IPS-NIHi11 (cell line): ENCODE data around the gene TBC1D1.

Source experiments
- DNase-seq: peaks from one replicate; pipeline ENCODE4 v3.0.0; 2012; ENCODE audit warnings: mixed read lengths, low spot score

TBC1D1 gene

GRCh38 chr4:38152721-38153386 is 262.0 kb downstream of the TBC1D1 start:
- DNase-seq, result no peak

DNA sequence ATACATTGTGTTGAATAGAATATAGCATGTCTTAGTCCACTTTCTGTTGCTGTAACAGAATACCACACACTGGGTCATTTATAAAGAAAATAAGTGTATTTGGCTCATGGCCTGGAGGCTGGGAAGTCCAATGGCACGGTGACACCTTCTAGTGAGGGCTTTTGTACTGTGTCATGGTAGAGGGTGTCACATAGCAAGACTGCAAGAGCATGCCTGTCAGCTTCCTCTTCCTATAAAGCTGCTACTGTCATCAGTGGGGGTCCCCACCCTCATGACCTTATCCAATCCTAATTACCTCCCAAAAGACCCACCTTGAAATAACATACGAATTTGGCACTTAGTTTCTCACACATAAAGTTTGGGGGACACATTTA is 262.5 kb downstream of the TBC1D1 start:
- DNase-seq, result no peak

GRCh38 chr4:38154252-38154651 is 263.4 kb downstream of the TBC1D1 start:
- no peak for DNase-seq

DNA sequence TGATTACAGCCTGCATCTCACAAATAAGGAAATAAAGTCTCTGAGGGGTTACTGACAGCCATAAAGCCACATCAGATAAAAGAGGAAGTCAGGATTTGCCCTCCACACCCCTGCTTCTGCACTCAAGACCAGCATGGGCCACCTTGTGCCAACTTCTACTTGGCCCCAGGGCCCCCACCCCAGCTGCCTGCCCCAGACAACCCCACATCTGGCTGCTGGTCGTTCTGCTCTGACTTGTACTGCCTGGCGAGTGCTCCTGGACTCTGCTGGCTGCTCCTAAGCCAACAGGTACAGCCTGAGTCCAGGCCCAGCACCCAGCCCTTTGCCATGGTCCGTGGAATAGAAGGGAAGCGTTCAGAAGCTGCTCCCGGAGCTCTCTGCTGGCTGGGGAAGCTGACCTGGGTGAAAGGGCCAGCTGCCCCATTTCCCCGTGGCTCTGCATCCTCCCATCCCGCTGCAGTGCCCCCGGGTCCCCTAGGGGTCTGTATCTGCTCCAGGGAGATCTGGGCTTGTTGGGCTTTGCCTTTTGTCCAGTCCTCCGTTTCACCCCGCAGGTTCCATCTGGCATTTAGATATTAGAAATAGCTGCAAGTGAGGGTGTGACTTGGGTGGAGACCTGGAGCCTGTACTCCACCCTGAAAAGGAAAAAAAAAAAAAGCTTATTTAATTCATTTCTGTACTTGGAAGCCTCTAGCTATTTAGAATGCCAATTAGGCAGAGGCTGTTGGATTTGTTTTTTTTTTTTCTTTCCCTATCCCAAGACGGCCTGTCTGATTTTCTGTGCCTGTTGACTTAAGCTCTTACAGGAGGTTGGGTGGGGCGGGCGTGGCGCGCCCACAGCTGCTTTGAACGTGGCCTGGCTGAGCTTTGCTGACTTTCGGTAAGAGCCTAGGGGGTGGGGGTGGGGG is 264.1 kb downstream of the TBC1D1 start:
- no peak for DNase-seq

- no peak for DNase-seq
Observed at GRCh38 chr4:38155589-38156294, 264.9 kb downstream of the TBC1D1 start.

DNA sequence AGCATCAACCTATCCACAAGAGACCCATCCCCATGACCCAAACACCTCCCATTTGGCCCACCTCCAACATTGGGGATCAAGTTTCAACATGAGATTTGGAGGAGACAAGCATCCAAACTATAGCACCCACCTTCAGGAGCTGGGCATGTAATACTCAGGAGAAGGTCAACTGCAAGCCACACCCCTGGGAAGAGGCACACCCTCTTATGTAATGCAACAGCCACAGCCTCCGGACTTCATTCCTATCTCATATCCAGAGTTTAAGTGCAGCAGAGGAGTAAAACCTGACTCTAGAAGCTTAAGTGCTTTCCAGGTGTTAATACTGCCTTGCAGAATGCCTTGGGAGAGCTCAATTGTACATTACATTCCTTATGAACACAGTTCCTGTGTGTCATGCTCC is 266.7 kb downstream of the TBC1D1 start:
- peak; percentile 20 for DNase-seq

- DNase-seq, result peak; percentile 42
Observed at GRCh38 chr4:38160487-38161207, 269.8 kb downstream of the TBC1D1 start.

- no peak for DNase-seq
Observed at GRCh38 chr4:38161208-38162113, 270.6 kb downstream of the TBC1D1 start.

DNA sequence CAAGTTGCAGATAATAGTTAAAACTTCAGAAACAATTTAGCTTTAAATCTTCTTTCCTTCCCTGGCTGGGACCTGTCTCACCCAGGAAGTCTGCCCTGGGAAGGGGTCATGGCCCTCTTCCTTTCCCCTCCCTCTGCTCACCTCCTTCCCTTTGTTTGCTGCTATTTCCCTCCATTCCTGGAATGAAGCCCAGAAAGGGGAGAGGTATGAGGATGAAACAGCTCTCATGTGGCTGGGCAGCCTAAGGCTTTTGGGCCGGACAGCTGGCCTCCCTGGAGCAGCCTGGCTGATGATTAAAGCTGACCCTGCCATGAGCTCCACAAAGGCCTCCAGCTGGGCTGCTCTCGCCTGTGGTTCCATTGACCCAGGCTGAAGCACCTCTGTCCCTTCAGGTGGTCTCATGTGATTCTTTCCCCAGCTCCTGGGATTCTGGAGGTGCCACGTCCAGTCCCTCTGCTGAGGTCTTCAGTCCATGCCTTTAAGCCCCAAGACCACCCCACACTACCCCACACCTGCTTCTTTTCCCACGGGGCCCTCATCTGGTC is 271.4 kb downstream of the TBC1D1 start:
- DNase-seq, result peak; percentile 39

GRCh38 chr4:38163216-38164006 is 272.5 kb downstream of the TBC1D1 start:
- DNase-seq, result no peak

DNA sequence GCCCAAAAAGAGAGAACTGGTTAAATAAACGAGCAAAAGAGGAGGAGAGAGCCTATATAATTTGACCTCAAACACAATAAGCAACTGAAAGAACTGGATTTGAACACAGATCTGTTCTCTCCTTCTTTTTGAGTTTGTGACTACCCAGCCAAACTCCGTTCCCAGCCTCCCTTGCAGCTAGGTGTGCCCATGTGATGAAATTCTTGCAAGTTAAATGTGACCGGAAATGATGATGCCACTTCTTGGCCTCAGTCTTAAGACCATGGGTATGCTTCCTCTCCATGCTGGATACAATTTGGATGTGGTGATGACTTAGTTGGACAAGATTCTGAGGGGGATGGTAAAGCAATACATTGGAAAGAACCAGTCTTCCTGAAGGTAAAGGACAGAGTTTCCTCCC is 273.5 kb downstream of the TBC1D1 start:
- no peak for DNase-seq

DNA sequence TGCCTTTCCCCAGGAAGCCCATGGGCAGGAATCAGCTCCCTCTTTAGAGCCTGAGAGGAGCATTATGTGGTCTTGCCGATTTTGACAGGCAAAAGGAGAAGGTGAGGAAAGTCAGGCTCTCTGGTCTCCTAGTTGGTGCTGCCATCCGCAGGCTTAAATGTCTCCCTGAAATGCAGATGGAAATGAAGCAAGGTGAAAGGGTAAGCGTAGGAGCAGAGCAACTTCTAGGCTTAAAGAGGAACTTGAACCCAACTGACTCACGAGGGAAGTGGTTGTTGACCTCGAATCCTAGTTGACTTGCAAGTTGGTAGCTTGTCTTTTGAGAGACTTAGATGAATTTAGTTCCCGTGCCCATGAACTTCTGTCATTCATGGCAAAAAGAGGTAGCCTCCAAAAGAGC is 275.2 kb downstream of the TBC1D1 start:
- no peak for DNase-seq

- DNase-seq, result no peak
Observed at GRCh38 chr4:38166768-38167167, 275.9 kb downstream of the TBC1D1 start.

- no peak for DNase-seq
Observed at GRCh38 chr4:38167973-38168372, 277.1 kb downstream of the TBC1D1 start.

GRCh38 chr4:38169524-38169923 is 278.6 kb downstream of the TBC1D1 start:
- no peak for DNase-seq

GRCh38 chr4:38170338-38171169 is 279.7 kb downstream of the TBC1D1 start:
- DNase-seq, result no peak

DNA sequence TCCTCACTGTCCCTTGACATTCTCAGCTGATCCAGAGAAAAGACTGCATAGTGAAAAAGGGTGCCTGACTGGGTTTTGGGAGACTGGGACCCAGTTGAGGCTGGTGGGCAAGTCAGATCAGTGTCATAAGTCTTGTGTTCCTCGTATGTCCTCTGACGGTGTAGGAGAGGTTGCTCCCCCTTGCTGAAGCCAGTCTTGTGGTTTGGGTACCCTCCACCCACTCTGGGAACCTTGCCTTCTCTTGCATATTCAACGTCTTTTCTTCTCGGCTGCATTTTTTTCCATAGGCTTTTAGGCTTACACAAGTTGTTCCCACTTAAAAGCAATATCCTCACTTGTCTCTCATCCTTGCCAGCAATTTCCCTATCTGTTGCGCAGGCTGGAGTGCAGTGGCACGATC is 281.2 kb downstream of the TBC1D1 start:
- DNase-seq, result no peak

GRCh38 chr4:38173935-38174518 is 283.1 kb downstream of the TBC1D1 start:
- DNase-seq, result no peak

- no peak for DNase-seq
Observed at GRCh38 chr4:38174801-38175200, 283.9 kb downstream of the TBC1D1 start.
